ENCODE measurements around the gene TMEM184B. TPM values are rescaled to one million over a fixed set of nuclear protein-coding genes. Genes with fewer than 3 reads are reported as not detected.

TMEM184B gene
- total RNA-seq, 8 experiments from 2014 or later: 14.6 to 38.5 (median 20.4) TPM

DNA sequence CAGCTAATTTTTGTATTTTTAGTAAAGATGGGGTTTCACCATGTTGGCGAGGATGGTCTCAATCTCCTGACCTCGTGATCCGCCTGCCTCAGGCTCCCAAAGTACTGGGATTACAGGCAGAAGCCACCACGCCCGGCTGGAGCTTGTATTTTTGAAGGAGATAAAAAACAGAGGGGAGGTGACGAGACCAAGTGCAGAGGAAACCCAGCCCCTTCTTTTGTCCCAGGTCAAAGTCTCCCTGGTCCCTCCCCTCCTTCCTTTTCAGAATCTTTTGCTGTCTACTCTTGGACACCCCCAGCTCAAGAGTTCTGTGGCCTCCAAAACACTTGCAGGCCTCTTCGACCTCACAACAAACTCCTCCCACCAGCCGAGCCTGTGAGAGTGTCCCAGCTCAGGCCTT lies 12.2 kb upstream of the TMEM184B start:
- WGBS, 10 experiments: 50 to 100% (median 80%) methylated on average over 1 to 5 of the region's 8 CpGs; no CpG with 5 or more reads in 3 of the 10 experiments
- ATAC-seq (replicated peaks in 6 of 8): no peak
- Histone ChIP-seq H3K27ac (no peak overlapping the region), H3K4me1 (replicated peaks in 1 of 2) (no peaks in the 10 kb centered on the region), H3K4me3 (no peak overlapping the region)
- in situ Hi-C loops (cut with MboI; ENCODE audit: low pct_unique_long_range_greater_than_20kb in 2 of 9, low sequenced_read_pairs in 9 of 9, unreplicated experiment in 9 of 9): no loop called here

DNA sequence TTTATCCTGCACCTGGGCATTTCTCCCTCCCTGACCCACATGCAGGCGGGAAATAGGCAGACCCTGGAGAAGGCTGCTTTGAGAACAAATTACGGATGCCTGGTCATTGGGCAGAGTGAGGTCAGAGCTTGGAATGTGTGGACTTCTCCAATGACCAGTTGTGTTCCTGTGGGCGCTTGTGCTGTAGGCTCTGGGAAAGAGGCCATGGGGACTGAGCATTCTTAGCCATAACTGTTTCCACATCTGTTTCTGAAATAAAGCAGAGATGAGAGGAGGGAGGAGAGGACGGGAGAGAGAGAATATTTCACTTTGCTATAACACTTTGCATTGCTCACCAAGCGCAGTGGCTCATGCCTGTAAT lies 11.2 kb upstream of the TMEM184B start:
- peak in 4 of 8 experiments; percentile 9 to 52 (median 28) for ATAC-seq (replicated peaks in 6 of 8)
- in situ Hi-C loops (cut with MboI; ENCODE audit: low pct_unique_long_range_greater_than_20kb in 2 of 9, low sequenced_read_pairs in 9 of 9, unreplicated experiment in 9 of 9): no loop called here
- no peak overlapping the region for H3K27ac ChIP-seq
- WGBS, 10 experiments: 0 to 100% (median 91%) methylated on average over 1 to 4 of the region's 5 CpGs; no CpG with 5 or more reads in 2 of the 10 experiments
- no peak overlapping the region for H3K4me3 ChIP-seq
- no peaks in the 10 kb centered on the region for H3K4me1 ChIP-seq (replicated peaks in 1 of 2)

DNA sequence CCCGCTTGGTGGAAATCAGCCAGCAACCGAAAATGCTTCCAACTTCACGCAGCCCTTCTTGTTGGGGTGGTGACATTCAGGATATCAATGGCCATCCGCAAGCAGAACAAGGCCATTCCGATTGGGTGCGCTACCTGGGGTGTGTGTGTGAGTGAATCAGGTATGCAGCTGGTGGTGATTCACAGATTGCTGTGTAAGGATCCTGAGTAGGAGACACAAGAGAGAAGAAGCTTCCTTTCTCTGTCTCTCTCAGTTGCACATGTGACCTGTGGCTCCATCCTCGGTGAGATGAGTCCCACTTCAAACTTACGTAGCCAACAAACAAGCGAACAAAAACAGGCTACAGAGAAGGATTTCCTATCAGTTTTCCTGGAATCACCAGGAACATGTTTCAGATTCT lies 9.6 kb upstream of the TMEM184B start:
- no peak for ATAC-seq (replicated peaks in 6 of 8)
- 80 to 100% (median 90%) methylated on average over 1 to 8 of the region's 9 CpGs; no CpG with 5 or more reads in 2 of the 10 experiments for WGBS, 10 experiments
- no peak overlapping the region for H3K27ac ChIP-seq
- H3K4me1 ChIP-seq (replicated peaks in 1 of 2): no peaks in the 10 kb centered on the region
- in situ Hi-C loops (cut with MboI; ENCODE audit: low pct_unique_long_range_greater_than_20kb in 2 of 9, low sequenced_read_pairs in 9 of 9, unreplicated experiment in 9 of 9): no loop called here
- no peak overlapping the region for H3K4me3 ChIP-seq

DNA sequence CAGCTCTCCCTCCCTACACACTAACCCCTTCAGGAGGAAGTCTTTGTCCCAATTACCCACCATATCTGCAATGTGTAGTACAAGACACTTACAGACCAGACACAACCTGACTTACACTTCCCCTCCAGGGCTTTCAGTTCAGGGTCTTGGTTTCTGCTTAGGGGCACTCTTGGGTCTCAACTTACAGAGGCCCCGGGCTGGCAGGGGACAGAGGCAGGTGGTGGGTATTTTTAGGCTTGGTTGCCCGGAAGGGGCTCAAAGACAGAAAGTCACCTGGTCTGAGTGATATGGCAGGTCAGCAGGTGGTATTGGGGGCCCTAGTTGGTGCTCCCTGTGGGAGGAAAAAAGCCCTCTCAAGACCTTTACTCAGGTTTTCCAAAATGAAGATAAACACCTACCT lies 3.4 kb upstream of the TMEM184B start:
- Histone ChIP-seq H3K27ac (no peak overlapping the region), H3K4me1 (replicated peaks in 1 of 2) (peaks cover 6% of the 10 kb centered on the region in 2 donors), H3K4me3 (no peak overlapping the region)
- WGBS, 10 experiments: 40 to 100% (median 80%) methylated on average over 1 of the region's 2 CpGs; no CpG with 5 or more reads in 5 of the 10 experiments
- in situ Hi-C loops (cut with MboI; ENCODE audit: low pct_unique_long_range_greater_than_20kb in 2 of 9, low sequenced_read_pairs in 9 of 9, unreplicated experiment in 9 of 9): no loop called here
- no peak for ATAC-seq (replicated peaks in 6 of 8)

DNA sequence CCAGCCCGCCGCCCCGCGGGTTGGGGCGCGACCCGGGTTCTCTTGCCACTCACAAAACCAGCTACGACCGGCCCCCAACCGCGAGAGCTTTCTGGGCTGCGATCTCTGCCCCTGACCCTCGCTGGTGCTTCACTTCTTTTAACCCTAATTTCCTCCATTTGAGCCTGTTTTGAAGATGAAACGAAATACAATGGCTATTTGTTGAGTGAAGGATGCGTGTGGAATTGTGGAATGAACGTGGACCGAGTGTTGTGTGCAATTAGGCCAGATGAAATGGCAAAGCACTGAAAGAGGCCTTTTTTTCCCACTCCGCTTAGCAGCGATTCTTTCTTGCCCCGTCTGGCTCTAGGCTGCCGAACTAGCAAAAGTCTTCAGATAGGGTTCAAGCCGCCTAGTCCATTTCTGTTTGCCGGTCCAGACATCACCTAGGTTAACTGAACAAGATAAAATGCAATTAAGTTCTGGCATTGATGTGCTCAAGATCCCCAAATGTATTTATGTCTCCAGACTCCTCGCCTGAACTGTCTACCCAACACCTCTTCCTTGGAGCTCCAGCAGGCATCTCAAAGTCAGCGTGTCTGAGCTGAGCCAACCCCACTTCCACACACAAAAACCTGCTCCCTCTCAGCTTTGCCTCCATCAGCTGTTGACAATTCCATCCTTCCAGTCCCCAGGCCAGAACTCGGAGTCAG lies 471 bp upstream of the TMEM184B start:
- Histone ChIP-seq H3K4me3 (peak overlapping the region; percentile 60 to 89 (median 85)), H3K27ac (peak overlapping the region; percentile 84 to 85), H3K4me1 (replicated peaks in 1 of 2) (peaks cover 6% of the 10 kb centered on the region in 2 donors)
- ATAC-seq (replicated peaks in 6 of 8): peak; percentile 4 to 19 (median 14)
- in situ Hi-C loops (cut with MboI; ENCODE audit: low pct_unique_long_range_greater_than_20kb in 2 of 9, low sequenced_read_pairs in 9 of 9, unreplicated experiment in 9 of 9): no loop called here
- WGBS, 10 experiments: 0 to 62% (median 31%) methylated on average over 1 to 13 of the region's 26 CpGs; no CpG with 5 or more reads in 2 of the 10 experiments

DNA sequence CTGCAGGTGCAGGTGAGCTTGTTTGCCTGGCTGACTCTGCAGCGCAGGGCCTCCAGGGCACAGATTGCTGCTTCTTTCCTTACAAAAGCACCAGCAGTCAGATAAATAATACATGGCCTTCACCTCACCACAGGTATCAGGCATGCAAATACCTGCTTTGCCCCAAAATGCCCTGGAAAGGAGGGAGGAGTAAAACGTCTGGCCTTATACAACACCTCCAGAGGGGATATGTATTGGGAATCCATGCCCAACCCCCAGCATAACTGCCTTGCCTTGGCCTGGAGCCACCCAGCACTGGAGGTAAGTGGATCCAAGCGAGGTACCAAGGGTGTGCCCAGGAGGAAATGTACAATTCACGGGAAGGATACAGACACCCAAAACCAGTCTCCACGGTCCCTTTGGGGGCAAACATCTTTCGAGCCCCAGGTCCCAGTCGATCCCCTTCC lies 860 bp downstream of the TMEM184B start:
- peak overlapping the region; percentile 60 to 89 (median 85) for H3K4me3 ChIP-seq

DNA sequence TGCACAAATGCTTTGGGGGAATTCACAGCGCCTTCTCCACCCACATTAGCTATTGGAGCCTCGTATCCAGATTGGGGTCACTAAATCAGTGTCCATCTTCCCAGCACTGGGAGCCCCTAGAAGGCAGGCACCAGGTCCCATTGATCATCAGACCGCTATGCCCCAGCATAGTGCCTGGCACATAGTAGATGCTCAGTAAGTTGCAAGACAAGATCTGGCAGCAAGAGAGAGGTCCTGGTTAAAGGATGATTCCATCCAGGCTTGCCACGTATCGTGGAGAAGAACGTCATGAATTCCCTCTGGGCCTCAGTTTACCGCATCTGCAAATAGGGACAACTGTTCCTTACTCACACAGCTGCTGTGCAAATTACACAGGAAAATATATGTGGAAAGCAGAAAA lies 1.7 kb downstream of the TMEM184B start:
- 33 to 100% (median 88%) methylated on average over 1 to 5 of the region's 7 CpGs; no CpG with 5 or more reads in 4 of the 10 experiments for WGBS, 10 experiments
- peaks cover 6% of the 10 kb centered on the region in 2 donors for H3K4me1 ChIP-seq (replicated peaks in 1 of 2)
- no peak overlapping the region for H3K4me3 ChIP-seq
- in situ Hi-C loops (cut with MboI; ENCODE audit: low pct_unique_long_range_greater_than_20kb in 2 of 9, low sequenced_read_pairs in 9 of 9, unreplicated experiment in 9 of 9): no loop called here
- H3K27ac ChIP-seq: no peak overlapping the region
- no peak for ATAC-seq (replicated peaks in 6 of 8)

More for the DNA sequence above, 860 bp downstream of the TMEM184B start:
- peak in 7 of 8 experiments; percentile 2 to 17 (median 7) for ATAC-seq (replicated peaks in 6 of 8)
- WGBS, 10 experiments: 0 to 100% (median 0%) methylated on average over 1 of the region's 7 CpGs; no CpG with 5 or more reads in 7 of the 10 experiments
- Histone ChIP-seq H3K4me1 (replicated peaks in 1 of 2) (peaks cover 6% of the 10 kb centered on the region in 2 donors), H3K27ac (peak overlapping the region in 1 of 2 donors; percentile 84)
- in situ Hi-C loops (cut with MboI; ENCODE audit: low pct_unique_long_range_greater_than_20kb in 2 of 9, low sequenced_read_pairs in 9 of 9, unreplicated experiment in 9 of 9): no loop called here

DNA sequence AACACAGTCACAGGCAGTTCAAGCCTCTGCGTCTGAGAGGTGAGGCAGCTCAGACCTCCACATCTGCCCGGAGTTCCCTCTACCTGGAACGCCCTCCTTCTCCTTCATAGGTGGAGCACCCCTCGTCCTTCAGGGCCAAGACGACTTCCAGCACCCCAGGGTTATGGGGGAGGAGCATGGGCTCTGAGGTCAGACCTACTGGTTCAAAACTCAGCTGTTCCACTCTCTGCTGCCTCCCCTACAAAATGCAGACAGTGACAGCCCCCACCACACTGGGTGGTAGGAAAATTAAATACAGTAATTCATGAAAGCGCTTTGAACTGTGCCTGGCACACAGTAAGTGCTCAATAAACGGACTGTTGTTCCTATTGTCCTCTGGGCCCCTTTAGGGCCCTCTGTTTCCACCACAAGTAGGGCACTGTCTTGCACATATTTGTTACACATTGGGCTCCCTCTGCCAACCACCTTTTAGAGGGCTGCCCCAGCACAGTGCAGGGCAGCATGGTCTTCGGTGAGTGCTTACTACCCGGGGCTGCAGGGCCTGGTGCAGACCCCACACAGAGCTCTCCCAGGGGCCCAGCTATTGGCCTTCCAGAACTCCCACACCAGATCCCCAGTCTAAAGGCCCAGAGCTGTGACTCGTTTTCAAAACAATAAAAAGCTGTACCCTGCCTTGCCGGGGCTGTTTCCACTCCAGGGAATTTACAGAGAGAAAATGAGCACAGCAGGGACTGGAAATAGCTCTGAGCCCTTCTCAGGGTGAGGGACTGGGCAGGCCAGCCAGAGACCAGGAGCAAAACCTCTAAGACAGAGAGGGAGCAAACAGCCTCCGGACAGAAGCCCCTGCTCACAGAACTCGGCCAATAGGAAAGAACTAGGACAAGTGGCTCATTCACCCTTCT lies 2.5 kb downstream of the TMEM184B start:
- 20 to 74% (median 53%) methylated on average over 1 to 6 of the region's 13 CpGs; no CpG with 5 or more reads in 2 of the 10 experiments for WGBS, 10 experiments
- Histone ChIP-seq H3K4me1 (replicated peaks in 1 of 2) (peaks cover 6% of the 10 kb centered on the region in 2 donors), H3K4me3 (no peak overlapping the region), H3K27ac (no peak overlapping the region)
- no peak for ATAC-seq (replicated peaks in 6 of 8)
- in situ Hi-C loops (cut with MboI; ENCODE audit: low pct_unique_long_range_greater_than_20kb in 2 of 9, low sequenced_read_pairs in 9 of 9, unreplicated experiment in 9 of 9): no loop called here

DNA sequence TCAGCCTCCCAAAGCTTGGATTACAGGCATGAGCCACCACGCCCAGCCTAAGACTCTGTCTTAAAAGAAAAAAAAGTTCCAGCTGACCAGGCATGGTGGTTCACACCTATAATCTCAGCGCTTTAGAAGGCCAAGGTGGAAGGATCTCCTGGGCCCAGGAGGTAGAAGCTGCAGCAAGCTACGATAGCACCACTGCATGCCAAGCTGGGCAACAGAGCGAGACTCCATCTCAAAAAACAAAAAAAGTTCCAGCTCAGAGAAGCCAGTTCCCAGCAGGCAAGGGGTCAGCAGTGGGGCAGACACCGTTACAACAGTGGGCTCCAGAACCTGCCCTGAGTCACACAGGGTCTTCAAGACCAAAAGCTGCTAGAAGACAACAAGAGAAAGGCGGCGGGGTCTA lies 3.3 kb downstream of the TMEM184B start:
- no peak overlapping the region for H3K4me3 ChIP-seq
- H3K27ac ChIP-seq: no peak overlapping the region
- ATAC-seq (replicated peaks in 6 of 8): no peak
- H3K4me1 ChIP-seq (replicated peaks in 1 of 2): peaks cover 6% of the 10 kb centered on the region in 2 donors
- WGBS, 10 experiments: 73 to 100% (median 93%) methylated on average over 1 to 6 of the region's 7 CpGs; no CpG with 5 or more reads in 3 of the 10 experiments
- in situ Hi-C loops (cut with MboI; ENCODE audit: low pct_unique_long_range_greater_than_20kb in 2 of 9, low sequenced_read_pairs in 9 of 9, unreplicated experiment in 9 of 9): no loop called here

DNA sequence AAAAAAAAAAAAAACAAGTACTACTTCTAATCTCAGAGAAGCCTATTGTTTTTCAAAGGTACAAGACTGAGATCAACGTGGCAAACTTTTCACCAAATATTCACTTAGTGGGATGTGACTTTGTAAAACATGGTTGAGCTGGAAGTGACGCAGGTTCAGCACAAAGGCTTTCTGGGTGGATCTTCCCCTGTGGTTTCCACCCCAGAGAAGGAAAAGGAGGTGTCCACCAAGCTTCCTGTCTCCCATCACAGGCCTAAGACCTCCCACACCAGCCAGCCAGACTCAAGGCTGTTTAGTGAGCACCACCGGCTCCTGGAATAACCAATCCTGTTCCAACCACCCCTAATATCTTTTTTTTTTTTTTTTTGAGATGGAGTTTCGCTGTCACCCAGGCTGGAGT lies 5.7 kb downstream of the TMEM184B start:
- Histone ChIP-seq H3K4me1 (replicated peaks in 1 of 2) (peaks cover 0 to 4% of the 10 kb centered on the region in 2 donors), H3K27ac (no peak overlapping the region), H3K4me3 (no peak overlapping the region)
- 33 to 100% (median 78%) methylated on average over 1 to 3 of the region's 4 CpGs; no CpG with 5 or more reads in 4 of the 10 experiments for WGBS, 10 experiments
- in situ Hi-C loops (cut with MboI; ENCODE audit: low pct_unique_long_range_greater_than_20kb in 2 of 9, low sequenced_read_pairs in 9 of 9, unreplicated experiment in 9 of 9): no loop called here
- peak in 2 of 8 experiments; percentile 74 to 88 for ATAC-seq (replicated peaks in 6 of 8)

DNA sequence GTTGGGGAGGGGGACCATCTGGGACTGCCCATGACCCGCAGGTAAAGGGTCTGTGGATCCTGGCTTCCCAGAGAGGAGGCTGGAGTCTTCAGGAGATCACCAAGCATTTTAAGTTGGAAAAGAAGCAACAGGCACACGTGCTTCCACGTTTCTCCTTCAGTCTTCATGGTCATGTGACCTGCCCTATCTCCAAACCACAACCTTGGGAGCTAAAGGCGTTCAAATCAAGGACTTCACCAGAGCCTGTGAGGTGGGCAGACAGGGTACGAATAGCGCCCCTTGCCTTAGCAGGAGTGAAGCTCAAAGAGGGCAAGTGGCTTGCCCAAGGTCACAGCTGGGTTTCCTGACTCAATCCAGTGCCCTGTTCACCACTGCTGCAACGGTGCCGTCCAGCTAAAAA lies 6.7 kb downstream of the TMEM184B start:
- Histone ChIP-seq H3K4me1 (replicated peaks in 1 of 2) (peaks cover 5 to 9% of the 10 kb centered on the region in 2 donors), H3K4me3 (no peak overlapping the region), H3K27ac (no peak overlapping the region)
- in situ Hi-C loops (cut with MboI; ENCODE audit: low pct_unique_long_range_greater_than_20kb in 2 of 9, low sequenced_read_pairs in 9 of 9, unreplicated experiment in 9 of 9): no loop called here
- ATAC-seq (replicated peaks in 6 of 8): no peak
- WGBS, 10 experiments: 40 to 100% (median 93%) methylated on average over 1 to 6 of the region's 8 CpGs; no CpG with 5 or more reads in 3 of the 10 experiments

DNA sequence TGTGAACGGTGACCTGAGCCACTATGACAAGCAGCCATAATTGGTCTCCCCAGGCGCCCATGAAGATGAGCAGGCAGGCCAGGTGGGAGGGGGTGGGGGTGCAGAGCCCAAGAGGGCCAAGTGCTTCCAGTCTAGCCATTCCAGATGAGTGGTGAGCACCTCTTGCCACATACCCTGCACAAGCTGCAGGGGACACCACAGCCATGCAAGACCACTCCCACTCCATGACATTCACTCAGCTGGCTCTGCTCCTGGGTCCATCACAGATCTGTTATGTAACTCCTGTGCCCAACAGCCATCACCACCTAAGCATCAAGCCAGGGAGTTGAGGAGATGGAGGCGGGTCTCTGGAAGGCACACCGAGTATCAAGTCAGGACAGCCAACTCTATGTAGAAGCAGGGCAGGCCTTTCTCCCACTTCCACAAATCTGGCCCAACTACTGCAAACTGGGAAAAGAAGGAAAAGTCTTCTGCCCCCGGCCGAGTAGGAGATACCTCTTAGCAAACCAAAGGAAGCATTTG lies 8.4 kb downstream of the TMEM184B start:
- ATAC-seq (replicated peaks in 6 of 8): no peak
- H3K27ac ChIP-seq: no peak overlapping the region
- 41 to 95% (median 85%) methylated on average over 3 to 5 of the region's 6 CpGs; no CpG with 5 or more reads in 6 of the 10 experiments for WGBS, 10 experiments
- no peak overlapping the region for H3K4me3 ChIP-seq
- H3K4me1 ChIP-seq (replicated peaks in 1 of 2): peaks cover 16 to 19% of the 10 kb centered on the region in 2 donors
- in situ Hi-C loops (cut with MboI; ENCODE audit: low pct_unique_long_range_greater_than_20kb in 2 of 9, low sequenced_read_pairs in 9 of 9, unreplicated experiment in 9 of 9): no loop called here

All from motor neuron (in vitro differentiated cells).